HG03196 (cell line): Measurements from ENCODE around the gene MAMDC2.

Source experiments
- ATAC-seq: cut with Tn5 transposase; IDR thresholded peaks from one replicate; pipeline ENCODE4 v1.9.1; 2021; ENCODE audit not compliant: unreplicated experiment

Gene MAMDC2

GRCh38 chr9:70130266-70130665 lies 86.6 kb downstream of the MAMDC2 start:
- ATAC-seq = no peak

- ATAC-seq = no peak
Observed at GRCh38 chr9:70131296-70131695, 87.6 kb downstream of the MAMDC2 start.

GRCh38 chr9:70133253-70134208 lies 89.9 kb downstream of the MAMDC2 start:
- no peak for ATAC-seq

- ATAC-seq = no peak
Observed at GRCh38 chr9:70134360-70134759, 90.7 kb downstream of the MAMDC2 start.

- no peak for ATAC-seq
Observed at GRCh38 chr9:70135176-70135575, 91.5 kb downstream of the MAMDC2 start.

GRCh38 chr9:70136632-70137031 lies 93.0 kb downstream of the MAMDC2 start:
- ATAC-seq = no peak

GRCh38 chr9:70137577-70137976 lies 93.9 kb downstream of the MAMDC2 start:
- ATAC-seq = no peak

- ATAC-seq = no peak
Observed at GRCh38 chr9:70142101-70142500, 98.5 kb downstream of the MAMDC2 start.

- no peak for ATAC-seq
Observed at GRCh38 chr9:70143394-70144130, 99.9 kb downstream of the MAMDC2 start.

- no peak for ATAC-seq
Observed at GRCh38 chr9:70144131-70144503, 100.5 kb downstream of the MAMDC2 start.

GRCh38 chr9:70145981-70146380 lies 102.3 kb downstream of the MAMDC2 start:
- no peak for ATAC-seq

- no peak for ATAC-seq
Observed at GRCh38 chr9:70147196-70147595, 103.5 kb downstream of the MAMDC2 start.

GRCh38 chr9:70147651-70148050 lies 104.0 kb downstream of the MAMDC2 start:
- ATAC-seq = no peak

GRCh38 chr9:70152350-70152749 lies 108.7 kb downstream of the MAMDC2 start:
- ATAC-seq = no peak

GRCh38 chr9:70156729-70157128 lies 113.1 kb downstream of the MAMDC2 start:
- no peak for ATAC-seq

- no peak for ATAC-seq
Observed at GRCh38 chr9:70159630-70160029, 116.0 kb downstream of the MAMDC2 start.

- no peak for ATAC-seq
Observed at GRCh38 chr9:70160686-70161600, 117.3 kb downstream of the MAMDC2 start.

- ATAC-seq = no peak
Observed at GRCh38 chr9:70165006-70165602, 121.5 kb downstream of the MAMDC2 start.

- no peak for ATAC-seq
Observed at GRCh38 chr9:70168521-70168920, 124.9 kb downstream of the MAMDC2 start.

- no peak for ATAC-seq
Observed at GRCh38 chr9:70169222-70169621, 125.6 kb downstream of the MAMDC2 start.
